Measurements from ENCODE around the gene ENOX1.

ENOX1 gene

DNA sequence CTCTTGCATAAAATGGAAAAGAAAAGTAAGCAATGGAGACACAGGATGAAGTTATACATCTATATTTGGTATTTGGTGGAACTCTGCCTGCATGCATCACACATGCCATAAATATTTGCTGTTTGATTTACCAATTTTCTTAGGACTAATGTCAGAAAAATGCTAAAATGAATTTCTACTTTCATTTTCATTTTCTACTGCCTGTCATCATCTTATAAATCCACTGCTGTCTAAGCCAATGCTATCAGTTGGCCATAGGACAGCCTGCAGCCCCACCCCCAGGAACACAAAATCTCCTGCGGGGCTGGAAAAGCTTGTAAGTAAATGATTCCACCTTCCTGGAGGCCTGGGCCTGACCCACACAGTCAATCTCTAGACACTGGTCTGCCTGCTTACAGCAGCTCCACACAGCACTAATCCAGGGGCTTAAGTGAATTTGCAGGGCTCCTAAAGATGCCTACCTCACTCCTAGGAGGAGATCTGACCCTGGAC lies 122.0 kb downstream of the ENOX1 start:
- DNase-seq: no peak

DNA sequence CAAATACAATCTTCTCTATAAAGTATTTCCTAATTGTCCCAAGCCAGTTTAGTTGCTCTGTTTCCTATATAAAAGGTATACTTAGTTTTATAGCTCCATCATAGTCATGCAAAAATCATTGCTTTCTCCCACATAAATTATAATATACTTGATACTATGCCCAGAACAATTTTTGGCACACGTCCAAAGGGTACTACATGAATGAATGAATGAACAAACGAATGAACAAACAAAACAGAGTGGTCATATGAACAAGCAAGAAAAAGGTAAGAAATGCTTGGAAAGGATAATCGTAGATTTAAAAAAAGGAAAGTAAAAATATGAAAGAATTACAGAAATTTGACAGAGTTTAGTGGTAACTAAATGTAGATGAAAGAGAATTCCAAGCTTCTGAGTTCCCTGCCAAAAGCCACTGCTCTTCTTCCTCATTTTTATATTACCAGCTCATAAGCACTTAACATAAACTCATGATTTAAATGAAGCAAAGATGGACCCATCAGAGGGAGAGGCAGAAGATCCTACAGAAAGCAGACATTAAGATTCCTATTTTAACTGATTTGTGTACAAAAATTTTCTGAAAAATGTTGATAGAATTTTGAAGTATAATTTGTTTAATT lies 123.2 kb downstream of the ENOX1 start:
- no peak for DNase-seq

DNA sequence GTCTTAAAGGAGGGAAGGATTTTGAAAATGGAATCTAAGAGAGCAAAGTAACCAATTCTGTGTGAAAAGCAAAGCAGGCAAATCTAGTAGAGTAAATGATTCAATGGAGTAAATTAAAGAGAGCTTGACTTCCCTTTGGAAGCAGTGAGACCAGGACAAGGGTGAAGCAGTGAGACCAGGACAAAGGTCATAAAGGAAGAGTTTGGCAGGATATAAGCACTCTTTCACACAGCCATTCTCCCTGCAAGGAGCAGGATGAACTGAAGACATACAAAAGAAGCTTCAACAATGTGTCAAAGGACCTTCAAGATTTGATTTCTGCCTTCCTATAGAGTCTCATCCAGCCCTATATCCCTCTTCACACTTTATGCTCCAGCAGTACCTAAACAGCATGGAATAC lies 123.8 kb downstream of the ENOX1 start:
- DNase-seq: no peak

DNA sequence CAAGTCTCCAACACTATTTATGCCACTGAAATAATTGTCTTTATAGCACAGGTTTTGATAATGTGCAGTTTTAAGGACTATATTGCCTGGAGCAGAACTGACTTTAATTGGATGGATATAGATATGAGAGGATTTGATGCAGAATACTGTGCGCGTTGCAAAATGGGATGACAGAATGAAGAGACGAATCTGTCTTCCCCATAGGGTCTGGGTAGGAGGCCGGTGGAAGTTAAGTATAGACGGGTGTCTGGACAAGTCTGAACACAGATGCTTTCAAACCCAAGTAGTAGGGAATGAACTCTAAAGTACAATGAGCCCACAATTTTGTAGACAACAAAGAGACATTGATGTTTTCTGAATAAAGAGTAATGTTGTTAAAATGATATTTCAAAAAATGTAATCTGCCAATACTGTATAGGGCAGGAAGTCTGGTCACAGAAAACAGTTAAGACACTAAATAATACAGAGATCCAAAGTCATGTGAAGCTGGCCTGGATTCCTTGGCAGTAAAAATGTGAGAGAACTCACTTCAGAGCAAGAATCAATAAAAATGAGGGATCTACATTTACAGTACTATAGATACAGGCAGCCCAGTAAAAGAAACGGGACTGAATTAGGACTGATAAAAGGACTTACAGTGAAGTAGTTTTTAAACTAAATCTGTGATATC lies 125.5 kb downstream of the ENOX1 start:
- no peak for DNase-seq

DNA sequence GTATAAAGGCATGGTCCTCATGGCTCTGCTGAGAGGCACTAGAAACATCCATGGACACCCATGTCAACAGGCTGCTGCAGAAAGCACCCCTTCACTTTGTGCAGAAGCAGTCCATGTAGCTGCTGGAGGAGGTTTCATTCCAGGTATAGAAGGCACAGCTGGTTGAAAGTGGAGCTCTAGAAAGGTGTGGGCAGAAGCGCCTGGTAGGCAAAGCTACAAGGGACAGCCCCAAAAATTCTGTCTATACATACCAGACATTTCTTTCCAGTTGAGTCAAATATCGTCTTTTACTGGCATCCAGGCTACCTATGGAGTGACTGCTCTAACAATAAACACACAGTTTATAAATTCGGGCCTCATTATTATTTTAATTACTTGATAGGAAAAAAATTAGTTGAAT lies 129.3 kb downstream of the ENOX1 start:
- no peak for DNase-seq

DNA sequence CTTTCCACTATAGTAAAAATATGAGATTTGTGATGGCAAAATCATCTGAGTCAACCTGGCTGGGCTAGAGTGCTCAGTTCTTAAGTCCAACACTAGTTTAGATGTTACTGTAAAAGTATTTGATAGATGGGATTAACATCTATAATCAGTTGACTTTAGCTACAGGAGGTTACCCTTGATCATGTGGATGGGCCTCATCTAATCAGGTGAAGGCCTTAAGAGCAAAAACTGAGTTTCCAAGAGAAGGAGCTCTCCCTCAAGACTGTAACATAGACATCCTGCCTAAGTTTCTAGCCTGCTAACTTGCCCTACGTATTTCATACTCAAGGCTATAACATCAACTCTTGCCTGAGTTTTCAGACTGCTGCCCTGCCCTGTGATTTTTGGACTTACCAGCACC lies 132.8 kb downstream of the ENOX1 start:
- no peak for DNase-seq

DNA sequence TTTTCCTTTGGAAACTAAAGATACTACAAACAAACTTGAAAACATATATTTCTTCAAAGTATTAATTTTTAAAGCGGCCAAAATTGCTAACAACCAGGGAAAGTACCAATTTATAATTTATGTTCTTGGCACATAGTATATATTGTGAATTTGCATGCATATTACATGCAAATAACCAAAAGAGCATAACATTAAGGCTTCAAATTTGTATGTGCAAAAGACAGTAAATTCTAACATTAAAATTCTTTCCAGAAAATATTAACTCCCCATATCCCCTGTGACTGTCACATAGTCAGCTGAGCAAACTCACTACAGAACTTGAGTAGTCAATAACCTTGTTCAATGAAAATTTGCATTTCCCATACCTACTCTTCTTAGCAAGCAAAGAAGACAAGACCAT lies 133.4 kb downstream of the ENOX1 start:
- no peak for DNase-seq

DNA sequence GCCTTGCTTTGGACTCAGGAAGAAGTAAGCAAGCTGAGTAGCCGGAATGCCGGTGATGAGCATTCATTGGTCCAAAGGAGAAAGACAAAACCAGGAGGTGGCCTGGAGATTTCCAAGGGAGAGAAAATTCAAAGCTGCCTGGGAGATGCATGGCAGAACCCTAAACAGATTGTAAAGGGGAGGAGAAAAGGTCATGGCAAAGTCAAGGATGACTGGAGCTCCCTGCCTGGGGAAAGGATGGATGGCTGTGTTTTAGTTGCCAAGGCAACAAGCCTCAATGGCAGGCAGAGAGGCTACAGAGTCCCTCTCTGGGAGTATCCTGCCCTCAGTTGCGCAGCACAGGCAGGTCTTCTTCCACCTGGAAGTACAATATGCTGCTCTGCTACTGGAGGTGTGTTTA lies 134.0 kb downstream of the ENOX1 start:
- DNase-seq: no peak

DNA sequence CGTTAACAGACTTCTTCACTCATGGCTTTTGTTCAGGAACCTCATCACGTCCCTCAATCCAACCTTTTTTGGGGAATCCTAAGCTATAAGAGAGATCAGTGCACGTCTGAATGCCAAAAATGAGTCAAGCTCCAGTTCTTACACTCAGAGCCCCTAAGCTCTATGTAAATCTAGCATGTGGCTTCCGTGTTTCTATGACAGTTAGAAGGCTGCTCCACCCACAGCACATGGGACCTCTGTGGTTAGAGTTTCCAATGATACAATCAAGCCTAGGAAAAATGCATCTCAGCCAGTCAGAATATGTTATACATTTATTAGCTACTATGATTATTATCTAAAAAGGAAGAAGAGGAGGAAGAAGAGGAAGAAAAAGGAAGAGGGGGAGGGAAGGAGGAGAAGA lies 135.9 kb downstream of the ENOX1 start:
- DNase-seq: no peak

DNA sequence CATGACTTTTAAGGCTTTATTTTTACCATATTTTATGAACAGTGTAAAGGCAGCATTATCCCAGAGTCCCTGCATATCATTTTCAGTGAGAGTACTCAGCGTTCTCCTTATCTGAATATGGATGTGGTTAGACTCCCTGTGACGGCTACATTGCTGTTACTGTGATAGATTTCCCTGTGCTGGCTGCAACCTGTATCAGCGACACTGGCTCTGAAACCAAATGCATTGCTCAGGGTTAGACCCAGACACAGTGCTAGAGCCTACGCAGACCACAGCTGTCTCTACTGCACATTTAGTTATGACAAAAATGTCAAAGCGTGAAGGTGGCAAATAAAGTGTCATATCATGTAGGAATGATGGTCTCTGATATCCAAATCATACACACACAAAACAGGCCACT lies 138.0 kb downstream of the ENOX1 start:
- no peak for DNase-seq

DNA sequence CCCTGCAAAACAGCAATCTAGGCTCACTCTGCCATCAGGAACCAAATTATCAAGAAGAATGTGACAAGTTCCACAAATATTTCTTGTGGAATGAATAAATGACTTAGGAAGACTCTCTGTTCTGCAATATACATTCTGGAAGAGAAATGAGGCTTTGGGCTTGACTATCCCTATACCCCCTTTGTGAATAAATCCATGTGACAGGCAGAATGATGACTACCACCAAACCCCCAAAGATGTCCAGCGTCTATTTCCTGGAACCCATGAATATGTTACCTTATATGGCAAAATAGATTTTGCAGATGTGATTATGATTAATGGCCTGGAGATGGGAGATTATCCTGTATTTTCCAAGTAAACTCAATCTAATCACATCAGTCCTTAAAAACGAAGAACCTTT lies 139.3 kb downstream of the ENOX1 start:
- no peak for DNase-seq

DNA sequence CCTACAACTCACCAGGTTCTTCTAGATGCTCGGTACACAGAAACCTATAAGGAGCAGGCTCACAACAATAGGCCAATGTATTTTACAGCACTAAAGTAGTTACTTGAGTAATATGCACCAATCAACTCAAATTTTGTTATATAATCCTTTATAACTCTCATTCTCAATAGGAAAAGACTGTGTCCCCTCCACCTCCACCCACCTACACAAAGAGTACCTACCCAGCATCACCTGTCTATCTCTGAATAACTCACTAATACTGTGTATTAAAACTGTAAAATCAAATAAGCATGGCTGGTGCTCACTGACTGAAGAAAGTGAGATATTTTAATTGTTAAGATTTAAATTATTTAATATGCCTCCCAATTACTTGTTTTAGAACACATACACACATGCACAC lies 146.3 kb downstream of the ENOX1 start:
- no peak for DNase-seq

DNA sequence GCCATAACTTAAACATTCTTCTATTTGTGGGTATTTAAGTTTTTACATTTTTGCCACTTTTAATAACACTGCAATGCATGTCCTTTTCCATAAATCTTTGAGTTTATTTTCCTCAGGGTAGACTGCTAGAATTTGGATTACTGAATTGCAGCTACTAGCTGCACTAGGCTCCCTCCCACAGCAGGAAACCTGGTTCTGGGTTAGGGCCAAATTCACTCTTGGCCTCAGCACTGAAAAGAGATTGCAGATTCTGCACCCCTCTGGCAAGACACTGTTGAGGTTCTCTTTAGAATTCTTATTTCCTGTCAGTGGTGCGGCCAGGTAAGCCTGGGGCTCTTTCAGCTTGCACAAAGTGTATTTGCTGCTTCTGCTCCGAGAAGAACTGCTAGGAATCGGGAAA lies 155.7 kb downstream of the ENOX1 start:
- DNase-seq: no peak

DNA sequence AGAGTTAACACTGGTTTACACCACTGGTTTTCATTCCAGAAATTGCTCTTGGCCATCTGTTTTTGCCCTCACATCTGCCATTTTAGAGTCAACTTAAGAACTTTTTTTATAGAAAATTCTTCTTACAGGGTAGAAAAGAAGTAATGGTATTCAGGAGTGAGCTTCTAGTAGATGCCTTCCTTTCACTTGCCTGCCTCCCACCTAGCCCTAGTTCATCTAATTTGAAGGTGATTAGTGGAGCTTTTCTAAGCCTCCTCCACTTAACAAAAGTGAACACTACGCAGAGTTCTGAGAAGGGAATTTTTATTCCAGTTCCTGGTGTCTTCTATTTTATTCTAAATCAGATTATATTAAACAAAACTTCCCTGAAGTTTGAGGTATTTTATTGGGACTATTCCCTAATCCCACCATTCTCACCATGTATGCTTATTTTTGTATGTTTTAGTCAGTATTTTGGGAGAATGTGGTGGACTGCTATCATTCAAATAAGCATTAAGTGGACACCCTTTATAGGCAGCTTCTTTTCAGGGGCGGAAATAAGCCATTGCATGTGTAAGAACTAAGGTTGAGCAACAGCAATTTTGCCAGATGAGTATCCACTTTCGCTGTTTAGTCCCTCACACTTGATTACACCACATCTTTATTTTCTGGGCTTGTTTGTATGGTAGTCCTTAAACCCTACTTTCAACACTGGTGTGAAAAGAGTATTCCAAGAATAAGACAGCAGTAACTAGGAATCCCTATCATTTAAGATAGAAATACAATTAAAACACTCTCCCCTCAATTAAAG lies 156.9 kb downstream of the ENOX1 start:
- no peak for DNase-seq

DNA sequence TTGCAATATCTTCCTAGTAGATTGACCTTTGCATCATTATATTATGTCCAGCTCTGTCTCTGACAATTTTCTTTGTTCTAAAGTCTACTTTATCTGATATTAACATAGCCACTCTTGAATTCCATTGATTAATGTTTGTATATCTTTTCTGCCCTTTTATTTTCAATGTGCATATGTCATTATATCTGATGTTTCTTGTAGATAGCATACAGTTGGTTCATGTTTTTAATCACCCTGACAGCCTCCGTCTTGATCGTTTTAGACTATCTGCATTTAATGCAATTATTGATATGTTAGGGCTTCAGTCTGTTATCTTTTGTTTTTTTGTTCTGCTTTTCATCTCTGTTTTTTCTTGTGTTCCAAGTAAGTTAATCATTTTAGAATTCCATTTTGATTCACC lies 159.8 kb downstream of the ENOX1 start:
- no peak for DNase-seq

DNA sequence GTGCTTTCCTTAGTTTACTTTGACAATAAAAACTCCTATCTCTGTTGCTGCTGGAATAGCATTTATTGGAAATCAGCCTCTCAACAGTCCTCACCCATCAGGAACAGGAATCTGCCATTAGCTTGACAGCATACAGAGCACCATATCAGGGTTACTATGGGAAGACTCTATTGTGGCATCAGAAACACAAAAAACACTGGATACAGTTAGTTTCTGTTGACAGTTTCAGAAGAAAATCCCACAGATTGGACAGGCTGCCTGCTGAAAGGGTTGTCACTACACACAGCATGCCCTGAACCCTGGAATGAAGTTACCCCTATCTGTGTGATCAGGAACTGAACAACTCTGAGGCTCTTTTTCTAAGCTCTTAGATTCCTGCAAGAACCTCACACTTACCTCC lies 172.7 kb downstream of the ENOX1 start:
- DNase-seq: no peak

DNA sequence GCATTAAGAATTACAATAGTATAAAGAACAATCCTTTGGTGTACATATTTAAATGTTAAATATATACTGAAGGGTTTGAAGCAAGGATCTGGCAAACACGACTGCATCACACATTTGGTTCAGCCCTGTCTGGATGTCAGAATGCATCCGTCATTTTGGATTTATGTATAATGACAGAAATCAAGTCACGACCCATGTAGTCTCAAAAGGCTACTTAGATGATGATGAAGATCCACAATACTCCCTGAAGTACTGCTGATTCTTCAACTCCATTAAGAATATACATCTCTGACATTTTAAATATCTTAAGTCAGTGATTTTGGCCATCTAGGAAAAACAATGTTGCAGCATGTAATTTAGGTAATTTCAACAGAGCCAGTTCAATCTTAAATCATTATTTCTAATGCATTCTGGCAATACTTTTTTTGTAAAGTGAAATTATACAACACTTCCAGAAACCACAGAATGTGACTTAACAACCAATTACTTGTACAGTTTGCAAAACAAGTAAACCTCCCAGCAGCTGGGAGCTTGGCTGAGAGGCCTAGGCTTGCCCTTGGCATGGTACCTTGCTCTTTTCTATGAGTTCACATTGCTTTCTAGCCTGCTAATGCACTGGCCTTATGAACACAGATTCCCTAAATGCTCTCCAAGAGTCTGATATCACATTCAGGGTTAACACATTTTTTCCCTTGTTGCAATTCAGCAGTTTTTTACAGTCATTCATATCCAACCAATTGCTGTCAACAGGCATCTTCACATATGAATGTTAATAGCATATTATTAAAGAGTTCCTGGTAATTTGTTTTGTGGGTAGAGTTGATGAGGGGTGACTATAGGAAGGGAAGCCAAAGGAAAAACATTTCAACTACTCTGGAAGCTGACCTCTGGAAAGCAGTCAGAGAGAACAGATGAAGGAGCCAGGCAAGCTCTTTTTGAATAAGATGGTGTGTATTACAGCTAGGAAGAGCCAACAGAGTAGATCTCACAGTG lies 175.2 kb downstream of the ENOX1 start:
- DNase-seq: no peak

DNA sequence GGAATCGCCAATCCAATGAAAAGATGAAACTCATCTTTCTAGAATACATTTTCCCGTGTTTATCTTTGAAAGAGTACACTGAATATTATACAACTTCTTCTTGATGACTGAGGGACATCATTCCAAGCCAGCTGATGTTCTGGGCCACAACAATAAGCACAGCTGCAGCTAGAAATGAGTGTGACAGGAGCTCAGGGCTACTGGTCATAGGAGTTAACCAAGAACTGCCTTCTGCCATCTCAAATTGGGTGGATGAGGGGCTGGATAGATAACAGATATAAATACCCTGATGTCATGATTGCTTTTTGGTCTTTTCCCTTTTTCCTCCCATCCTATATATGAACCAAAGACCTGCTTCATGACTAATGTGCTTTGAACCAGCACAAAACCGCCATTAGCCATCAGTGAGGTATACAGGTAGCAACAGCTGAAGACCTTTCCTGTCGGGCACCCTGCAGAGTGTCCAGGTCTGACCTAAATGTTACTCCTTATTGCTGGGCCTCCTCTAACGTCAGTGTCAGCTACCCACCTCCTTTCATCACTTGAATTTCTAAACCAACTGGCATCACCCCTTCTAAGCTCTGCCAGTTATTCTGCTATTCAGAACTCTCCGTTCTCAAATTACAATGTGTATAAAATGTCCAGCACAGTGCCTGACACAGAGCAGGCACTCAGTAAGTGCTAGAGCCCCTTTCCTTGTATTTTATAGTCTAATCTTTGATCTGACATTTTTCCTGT lies 178.2 kb downstream of the ENOX1 start:
- DNase-seq: no peak

DNA sequence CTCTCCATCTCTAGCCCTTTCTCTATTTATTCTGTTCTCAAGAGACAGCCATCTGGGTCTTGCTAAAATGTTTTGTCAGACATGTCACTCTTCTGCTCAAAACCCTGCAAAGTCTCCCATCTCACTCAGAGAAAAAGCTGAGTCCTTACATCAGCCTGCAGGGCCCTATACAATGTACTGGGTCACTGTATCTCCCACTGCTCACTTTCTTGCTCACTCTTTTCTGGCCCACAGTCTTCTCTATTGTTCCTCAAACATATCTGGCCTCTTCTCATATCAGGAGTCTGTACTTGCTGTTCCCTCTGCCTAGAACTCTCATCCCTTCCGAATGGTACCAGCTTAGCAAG lies 189.2 kb downstream of the ENOX1 start:
- no peak for DNase-seq

DNA sequence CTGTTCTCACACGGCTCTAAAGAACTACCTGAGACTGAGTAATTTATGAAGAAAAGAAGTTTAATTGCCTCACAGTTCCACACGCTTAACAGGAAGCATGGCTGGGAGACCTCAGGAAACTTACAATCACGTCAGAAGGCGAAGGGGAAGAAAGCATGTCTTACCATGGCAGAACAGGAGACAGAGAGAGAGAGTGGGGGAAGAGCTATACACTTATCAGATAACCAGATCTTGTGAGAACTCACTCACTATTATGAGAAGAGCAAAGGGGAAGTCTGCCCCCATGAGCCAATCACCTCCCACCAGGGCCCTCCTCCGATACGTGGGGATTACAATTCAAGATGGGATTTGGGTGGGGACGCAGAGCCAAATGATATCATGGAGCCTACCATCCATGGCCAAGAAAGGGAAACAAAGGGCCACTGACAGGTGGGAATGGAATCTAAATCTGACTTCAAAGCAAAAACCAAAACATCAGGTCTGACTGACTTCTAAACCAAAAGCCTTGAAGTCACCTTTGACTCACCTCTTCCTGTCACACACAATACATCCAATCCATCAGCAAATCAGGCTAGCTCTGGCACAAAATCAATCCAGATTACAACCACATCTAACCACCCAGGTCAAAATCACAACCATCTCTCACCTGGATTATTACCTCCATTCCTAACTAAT lies 189.7 kb downstream of the ENOX1 start:
- DNase-seq: no peak

DNA sequence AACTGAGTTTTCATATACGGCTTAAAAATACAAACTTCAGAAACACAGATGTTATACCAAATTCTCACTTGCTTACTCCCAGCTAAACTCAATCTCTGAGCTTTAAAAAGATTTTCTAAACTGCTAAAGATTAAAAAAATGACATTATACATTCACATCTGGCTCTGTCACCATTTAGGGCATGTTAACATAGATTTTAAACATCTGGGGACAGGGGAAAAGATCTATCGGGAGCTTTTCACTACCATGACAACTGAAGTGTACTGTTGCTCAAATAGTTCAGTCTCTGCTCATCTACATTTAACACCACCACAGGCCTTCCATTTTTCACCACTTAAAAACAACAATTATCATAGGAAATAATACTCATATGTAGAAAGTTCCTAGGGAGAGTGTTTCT lies 190.8 kb downstream of the ENOX1 start:
- no peak for DNase-seq

DNA sequence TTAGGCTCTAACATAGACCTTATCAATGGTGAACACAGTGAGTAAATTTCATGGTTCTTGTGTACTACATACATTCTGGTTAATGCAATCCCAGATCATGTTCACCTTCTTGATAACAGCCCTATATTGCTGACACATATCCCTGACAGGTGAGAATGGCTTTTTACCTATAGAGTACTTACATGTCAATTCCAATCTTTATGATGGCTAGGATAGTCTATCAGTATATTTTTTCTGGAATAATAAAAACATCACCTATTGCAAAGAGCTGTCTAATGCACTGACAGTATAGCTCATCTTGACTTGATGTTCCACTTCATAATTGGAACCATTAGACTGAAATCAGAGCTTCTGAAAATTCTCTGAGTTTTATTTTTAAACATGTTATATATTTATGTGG lies 199.4 kb downstream of the ENOX1 start:
- DNase-seq: no peak
